Measurements from ENCODE around the gene TOX3. TPM values are rescaled to one million over a fixed set of nuclear protein-coding genes. Genes with fewer than 3 reads are reported as not detected.

The TOX3 gene
- total RNA-seq, 1 experiment from 2014 or later, result 20.2 TPM

DNA sequence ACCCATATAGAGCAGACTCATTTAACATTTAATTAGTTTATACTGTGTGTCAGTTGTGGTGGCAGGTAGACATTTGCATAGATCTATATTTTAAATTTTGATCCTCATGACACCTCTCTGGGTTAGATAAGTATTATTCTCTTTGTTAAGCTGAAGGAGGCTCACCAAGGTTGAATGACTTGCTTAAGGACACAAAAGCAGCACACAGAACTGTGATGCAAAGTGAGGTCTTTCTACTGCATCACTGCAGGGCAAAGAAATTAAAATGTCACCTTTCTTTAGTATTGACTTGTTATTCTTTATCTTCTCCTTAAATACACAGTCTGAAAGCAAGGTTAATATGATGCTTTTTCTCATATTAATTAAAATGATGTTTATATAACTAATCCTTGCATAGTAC is 8.6 kb upstream of the TOX3 start:
- H2BK120ac ChIP-seq (ENCODE audit: low read depth, low read length, poor library complexity, severe bottlenecking), result no peak overlapping the region
- no peaks in the 10 kb centered on the region for H4K20me1 ChIP-seq (ENCODE audit: control insufficient read depth, insufficient read depth, insufficient read length)
- no peak overlapping the region for H3K56ac ChIP-seq (ENCODE audit: insufficient read length, low read depth, low read length)
- H4K8ac ChIP-seq (replicated peaks; ENCODE audit: insufficient read length, low read depth, low read length), result no peak overlapping the region
- H3K4me1 ChIP-seq (ENCODE audit: insufficient read depth, low read length), result 0 out of 2 replicates have a peak, but pooled peaks cover 2% of the 10 kb centered on the region
- H2AFZ ChIP-seq (ENCODE audit: low read length), result no peak overlapping the region
- no peak overlapping the region for H3K14ac ChIP-seq (ENCODE audit: insufficient read depth, low read length)
- H2BK12ac ChIP-seq (ENCODE audit: insufficient read length, low read depth, low read length), result no peak overlapping the region
- no peak overlapping the region for H3T11ph ChIP-seq (ENCODE audit: low read length)
- H3K9me3 Mint-ChIP-seq, result peaks cover 4 to 12% of the 10 kb centered on the region in 2 experiments; a peak in 4 of 5 replicates
- H3K36me3 Mint-ChIP-seq (ENCODE audit: insufficient read depth in 1 of 3, low read depth in 3 of 3), result peaks cover 0 to 35% (median 0%) of the 10 kb centered on the region in 3 experiments; a peak in 3 of 7 replicates
- no peak overlapping the region for H3K27ac ChIP-seq (ENCODE audit: insufficient read length, low read depth, low read length)
- no peak overlapping the region for H2AK5ac ChIP-seq (ENCODE audit: insufficient read length, low read length)
- no peak overlapping the region for H4K91ac ChIP-seq (ENCODE audit: insufficient read length, low read depth, low read length)
- no peak overlapping the region for H4K5ac ChIP-seq (ENCODE audit: insufficient read length, low read depth, low read length)
- H3K23ac ChIP-seq (ENCODE audit: insufficient read length, low read depth, low read length), result no peak overlapping the region
- H3K4me1 Mint-ChIP-seq, result peaks cover 43 to 48% of the 10 kb centered on the region in 2 experiments
- H2BK15ac ChIP-seq (ENCODE audit: low read depth, low read length), result no peak overlapping the region
- H3K79me2 ChIP-seq (ENCODE audit: insufficient read depth, low read length), result no peaks in the 10 kb centered on the region
- no peak overlapping the region for H2BK20ac ChIP-seq (ENCODE audit: low read depth, low read length, poor library complexity, severe bottlenecking)
- H3K9ac ChIP-seq (ENCODE audit: extremely low read depth, insufficient read length, low read length), result no peak overlapping the region
- H3K27me3 ChIP-seq (ENCODE audit: insufficient read depth, low read length), result 0 out of 2 replicates have a peak, but pooled peaks cover 2% of the 10 kb centered on the region
- H3K9me3 ChIP-seq (ENCODE audit: control insufficient read depth, low read depth, low read length), result no peaks in the 10 kb centered on the region
- peak overlapping the region in 1 of 3 experiments; percentile 5; a peak in 1 of 7 replicates for H3K27ac Mint-ChIP-seq
- no peak overlapping the region for H3K4me2 ChIP-seq (ENCODE audit: insufficient read depth, insufficient read length, low read length)
- no peaks in the 10 kb centered on the region for H3K79me1 ChIP-seq (ENCODE audit: insufficient read depth, low read depth, low read length, poor library complexity, severe bottlenecking)
- H2BK5ac ChIP-seq (ENCODE audit: insufficient read length, low read length), result no peak overlapping the region
- no peak for DNase-seq
- H3K4ac ChIP-seq (ENCODE audit: low read depth, low read length), result no peak overlapping the region
- H3K27me3 Mint-ChIP-seq (ENCODE audit: low read depth), result peaks cover 33% of the 10 kb centered on the region
- no peaks in the 10 kb centered on the region for H3K23me2 ChIP-seq (ENCODE audit: insufficient read length, low read depth, low read length, poor library complexity, severe bottlenecking)
- no peak overlapping the region for H3K4me3 Mint-ChIP-seq
- H3K18ac ChIP-seq (ENCODE audit: insufficient read length, low read depth, low read length), result no peak overlapping the region
- TF ChIP-seq, protein P1, sequence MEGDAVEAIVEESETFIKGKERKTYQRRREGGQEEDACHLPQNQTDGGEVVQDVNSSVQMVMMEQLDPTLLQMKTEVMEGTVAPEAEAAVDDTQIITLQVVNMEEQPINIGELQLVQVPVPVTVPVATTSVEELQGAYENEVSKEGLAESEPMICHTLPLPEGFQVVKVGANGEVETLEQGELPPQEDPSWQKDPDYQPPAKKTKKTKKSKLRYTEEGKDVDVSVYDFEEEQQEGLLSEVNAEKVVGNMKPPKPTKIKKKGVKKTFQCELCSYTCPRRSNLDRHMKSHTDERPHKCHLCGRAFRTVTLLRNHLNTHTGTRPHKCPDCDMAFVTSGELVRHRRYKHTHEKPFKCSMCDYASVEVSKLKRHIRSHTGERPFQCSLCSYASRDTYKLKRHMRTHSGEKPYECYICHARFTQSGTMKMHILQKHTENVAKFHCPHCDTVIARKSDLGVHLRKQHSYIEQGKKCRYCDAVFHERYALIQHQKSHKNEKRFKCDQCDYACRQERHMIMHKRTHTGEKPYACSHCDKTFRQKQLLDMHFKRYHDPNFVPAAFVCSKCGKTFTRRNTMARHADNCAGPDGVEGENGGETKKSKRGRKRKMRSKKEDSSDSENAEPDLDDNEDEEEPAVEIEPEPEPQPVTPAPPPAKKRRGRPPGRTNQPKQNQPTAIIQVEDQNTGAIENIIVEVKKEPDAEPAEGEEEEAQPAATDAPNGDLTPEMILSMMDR (conservative IDR thresholded peaks at IDR 0.05), result no peak

Data from H9 (cell line).